NCI-H146 (cell line): Measurements from ENCODE around the gene VSIG10L2.
"Not testable (repeated sequence)": the region's sequence is repeated elsewhere in the genome, so short reads cannot be mapped to it uniquely, and the experiment has no call there.

Experiments
- DNase-seq: peaks from one replicate; lab custom pipeline; 2025; lab: John Stamatoyannopoulos, UW

Gene VSIG10L2

GRCh38 chr11:125945797-125946520, at the start of gene VSIG10L2:
TSS of gene VSIG10L2 (plus strand) at chr11:125946044. CDS start at chr11:125946056, 12 bp downstream.
- DNase-seq = no peak

- DNase-seq = no peak
Observed at GRCh38 chr11:125901872-125902271, 44.0 kb upstream of the VSIG10L2 start.

- no peak for DNase-seq
Observed at GRCh38 chr11:125902277-125902926, 43.4 kb upstream of the VSIG10L2 start.

GRCh38 chr11:125902927-125903710, 42.7 kb upstream of the VSIG10L2 start, which contains the start of gene PUS3:
TSS of gene PUS3 (minus strand) at chr11:125903206. CDS start at chr11:125896284, 6,922 bp downstream.
- DNase-seq = peak; percentile 93

GRCh38 chr11:125903711-125904659, 41.9 kb upstream of the VSIG10L2 start, which contains the start of gene DDX25:
TSS of gene DDX25 (plus strand) at chr11:125904508. CDS start at chr11:125904518, 10 bp downstream.
- DNase-seq = peak; percentile 89

- DNase-seq = no peak
Observed at GRCh38 chr11:125904678-125905077, 41.2 kb upstream of the VSIG10L2 start.

GRCh38 chr11:125910226-125910849, 35.5 kb upstream of the VSIG10L2 start:
- no peak for DNase-seq

GRCh38 chr11:125914601-125915000, 31.2 kb upstream of the VSIG10L2 start:
- DNase-seq = not testable (repeated sequence)

GRCh38 chr11:125916683-125917347, 29.0 kb upstream of the VSIG10L2 start:
- DNase-seq = no peak

GRCh38 chr11:125918140-125918840, 27.6 kb upstream of the VSIG10L2 start:
- no peak for DNase-seq

- no peak for DNase-seq
Observed at GRCh38 chr11:125921042-125921441, 24.8 kb upstream of the VSIG10L2 start.

- no peak for DNase-seq
Observed at GRCh38 chr11:125922156-125922555, 23.7 kb upstream of the VSIG10L2 start.

GRCh38 chr11:125923012-125923579, 22.7 kb upstream of the VSIG10L2 start:
- DNase-seq = peak; percentile 65

GRCh38 chr11:125923633-125924032, 22.2 kb upstream of the VSIG10L2 start:
- no peak for DNase-seq

GRCh38 chr11:125924384-125925007, 21.3 kb upstream of the VSIG10L2 start:
- no peak for DNase-seq

- DNase-seq = no peak
Observed at GRCh38 chr11:125925247-125925740, 20.6 kb upstream of the VSIG10L2 start.

- no peak for DNase-seq
Observed at GRCh38 chr11:125925804-125926203, 20.0 kb upstream of the VSIG10L2 start.

GRCh38 chr11:125926682-125927081, 19.2 kb upstream of the VSIG10L2 start:
- no peak for DNase-seq
